Activated naive CD8-positive, alpha-beta T cell treated with anti-CD3 and anti-CD28 coated beads, Interleukin-2, amount 50 U/mL, for 24 hours (primary cell): ENCODE data around the gene TBL3.
A peak's percentile ranks its signal among the peaks of the same experiment; 100 is the strongest.

Experiments used
- ATAC-seq: fragments of 150-1000 bp; cut with Tn5 transposase; one replicate; pipeline ENCODE4 v1.10.0; 2021
- DNase-seq: peaks from one replicate; pipeline ENCODE4 v3.0.0; 2021
- H3K27ac Mint-ChIP-seq: one replicate; pipeline ENCODE4 v1.8.0; 2021; ENCODE audit warnings: mild to moderate bottlenecking, mixed read lengths
- H3K27me3 Mint-ChIP-seq: one replicate; pipeline ENCODE4 v1.8.0; 2021; ENCODE audit warnings: mixed read lengths
- H3K36me3 Mint-ChIP-seq: one replicate; pipeline ENCODE4 v1.8.0; 2021; ENCODE audit warnings: low read depth, mixed read lengths
- H3K4me1 Mint-ChIP-seq: one replicate; pipeline ENCODE4 v1.8.0; 2021; ENCODE audit warnings: mixed read lengths
- H3K4me3 Mint-ChIP-seq: one replicate; pipeline ENCODE4 v1.8.0; 2021; ENCODE audit warnings: mild to moderate bottlenecking, moderate library complexity, mixed read lengths
- H3K9me3 Mint-ChIP-seq: one replicate; pipeline ENCODE4 v1.8.0; 2021; ENCODE audit warnings: mixed read lengths

Gene TBL3

GRCh38 chr16:1971796-1972489 is at the start of gene TBL3:
TSS of gene TBL3 (plus strand) at chr16:1972053. CDS start at chr16:1972165, 112 bp downstream.
- Mint-ChIP-seq H3K27ac (peak within 1 kb of the TSS; percentile 99), H3K27me3 (no peaks in the 10 kb centered on the region), H3K4me3 (peak within 1 kb of the TSS; percentile 99), H3K36me3 (peaks cover 24% of the 10 kb centered on the region), H3K4me1 (peaks cover 23% of the 10 kb centered on the region), H3K9me3 (no peaks in the 10 kb centered on the region)
- peak; percentile 94 for ATAC-seq
- peak; percentile 98 for DNase-seq

- Mint-ChIP-seq H3K27ac (no peak overlapping the region), H3K4me3 (no peak overlapping the region), H3K27me3 (peaks cover 47% of the 10 kb centered on the region), H3K9me3 (no peaks in the 10 kb centered on the region), H3K4me1 (no peaks in the 10 kb centered on the region), H3K36me3 (no peaks in the 10 kb centered on the region)
- no peak for DNase-seq
- no peak for ATAC-seq
These were observed 49.5 kb upstream of the TBL3 start for GRCh38 chr16:1922357-1922756.

- peak; percentile 42 for DNase-seq
- Mint-ChIP-seq H3K36me3 (no peaks in the 10 kb centered on the region), H3K4me3 (no peak overlapping the region), H3K4me1 (peaks cover 2% of the 10 kb centered on the region), H3K9me3 (no peaks in the 10 kb centered on the region), H3K27me3 (peaks cover 45% of the 10 kb centered on the region), H3K27ac (no peak overlapping the region)
- ATAC-seq: no peak
These were observed 48.4 kb upstream of the TBL3 start for GRCh38 chr16:1923299-1924034.

- no peak for DNase-seq
- ATAC-seq: no peak
- Mint-ChIP-seq H3K36me3 (no peaks in the 10 kb centered on the region), H3K27me3 (peaks cover 40% of the 10 kb centered on the region), H3K27ac (no peak overlapping the region), H3K4me3 (no peak overlapping the region), H3K9me3 (no peaks in the 10 kb centered on the region), H3K4me1 (peaks cover 3% of the 10 kb centered on the region)
These were observed 47.8 kb upstream of the TBL3 start for GRCh38 chr16:1924095-1924494.

GRCh38 chr16:1926271-1926670 is 45.6 kb upstream of the TBL3 start:
- H3K27ac Mint-ChIP-seq: no peak overlapping the region
- no peak for DNase-seq
- H3K4me3 Mint-ChIP-seq: no peak overlapping the region
- no peaks in the 10 kb centered on the region for H3K9me3 Mint-ChIP-seq
- H3K4me1 Mint-ChIP-seq: peaks cover 5% of the 10 kb centered on the region
- H3K27me3 Mint-ChIP-seq: peaks cover 31% of the 10 kb centered on the region
- H3K36me3 Mint-ChIP-seq: no peaks in the 10 kb centered on the region
- no peak for ATAC-seq

GRCh38 chr16:1929105-1929504 is 42.7 kb upstream of the TBL3 start:
- H3K36me3 Mint-ChIP-seq: no peaks in the 10 kb centered on the region
- H3K9me3 Mint-ChIP-seq: no peaks in the 10 kb centered on the region
- peak; percentile 17 for DNase-seq
- peak overlapping the region; percentile 75 for H3K4me3 Mint-ChIP-seq
- peaks cover 11% of the 10 kb centered on the region for H3K27me3 Mint-ChIP-seq
- H3K4me1 Mint-ChIP-seq: peaks cover 5% of the 10 kb centered on the region
- ATAC-seq: peak; percentile 9
- H3K27ac Mint-ChIP-seq: peak overlapping the region; percentile 49

GRCh38 chr16:1929578-1930337 is 42.1 kb upstream of the TBL3 start:
- peaks cover 8% of the 10 kb centered on the region for H3K27me3 Mint-ChIP-seq
- H3K4me1 Mint-ChIP-seq: peaks cover 5% of the 10 kb centered on the region
- ATAC-seq (peak; percentile 91), DNase-seq (peak; percentile 97)
- H3K27ac Mint-ChIP-seq: no peak overlapping the region
- no peaks in the 10 kb centered on the region for H3K36me3 Mint-ChIP-seq
- no peak overlapping the region for H3K4me3 Mint-ChIP-seq
- H3K9me3 Mint-ChIP-seq: no peaks in the 10 kb centered on the region

GRCh38 chr16:1930338-1930720 is 41.5 kb upstream of the TBL3 start:
- Mint-ChIP-seq H3K27me3 (peaks cover 8% of the 10 kb centered on the region), H3K4me1 (peaks cover 5% of the 10 kb centered on the region), H3K27ac (no peak overlapping the region), H3K9me3 (no peaks in the 10 kb centered on the region), H3K36me3 (no peaks in the 10 kb centered on the region), H3K4me3 (no peak overlapping the region)
- DNase-seq: no peak
- no peak for ATAC-seq

- no peak overlapping the region for H3K4me3 Mint-ChIP-seq
- H3K36me3 Mint-ChIP-seq: no peaks in the 10 kb centered on the region
These were observed 39.5 kb upstream of the TBL3 start for GRCh38 chr16:1932050-1933028.

GRCh38 chr16:1933097-1933661 is 38.7 kb upstream of the TBL3 start:
- DNase-seq (no peak), ATAC-seq (no peak)
- Mint-ChIP-seq H3K9me3 (no peaks in the 10 kb centered on the region), H3K36me3 (peaks cover 3% of the 10 kb centered on the region), H3K27me3 (peaks cover 8% of the 10 kb centered on the region), H3K4me3 (no peak overlapping the region), H3K27ac (no peak overlapping the region), H3K4me1 (peaks cover 3% of the 10 kb centered on the region)

More at GRCh38 chr16:1932050-1933028, 39.5 kb upstream of the TBL3 start:
- H3K4me1 Mint-ChIP-seq: peaks cover 5% of the 10 kb centered on the region
- no peaks in the 10 kb centered on the region for H3K9me3 Mint-ChIP-seq
- ATAC-seq (no peak), DNase-seq (no peak)
- no peak overlapping the region for H3K27ac Mint-ChIP-seq
- H3K27me3 Mint-ChIP-seq: peaks cover 8% of the 10 kb centered on the region

- Mint-ChIP-seq H3K27ac (no peak overlapping the region), H3K36me3 (peaks cover 4% of the 10 kb centered on the region), H3K4me3 (no peak overlapping the region), H3K4me1 (peaks cover 8% of the 10 kb centered on the region), H3K9me3 (no peaks in the 10 kb centered on the region), H3K27me3 (no peaks in the 10 kb centered on the region)
- DNase-seq: no peak
- ATAC-seq: no peak
These were observed 34.8 kb upstream of the TBL3 start for GRCh38 chr16:1936945-1937479.

- no peak overlapping the region for H3K4me3 Mint-ChIP-seq
- peaks cover 14% of the 10 kb centered on the region for H3K4me1 Mint-ChIP-seq
- no peaks in the 10 kb centered on the region for H3K9me3 Mint-ChIP-seq
- H3K27ac Mint-ChIP-seq: no peak overlapping the region
- DNase-seq (no peak), ATAC-seq (no peak)
- no peaks in the 10 kb centered on the region for H3K27me3 Mint-ChIP-seq
- H3K36me3 Mint-ChIP-seq: peaks cover 4% of the 10 kb centered on the region
These were observed 33.5 kb upstream of the TBL3 start for GRCh38 chr16:1938316-1938715.

- Mint-ChIP-seq H3K27ac (no peak overlapping the region), H3K4me1 (peaks cover 20% of the 10 kb centered on the region), H3K4me3 (no peak overlapping the region), H3K9me3 (no peaks in the 10 kb centered on the region), H3K27me3 (no peaks in the 10 kb centered on the region), H3K36me3 (peaks cover 4% of the 10 kb centered on the region)
- DNase-seq (no peak), ATAC-seq (no peak)
These were observed 32.9 kb upstream of the TBL3 start for GRCh38 chr16:1938910-1939309.
